Activated T-cell treated with anti-CD3 and anti-CD28 coated beads, Interleukin-2, amount 50 U/mL, for 1 hour (primary cell): ENCODE results near the gene ACAP2.

Experiments
- DNase-seq: peaks from one replicate; pipeline ENCODE4 v3.0.0-alpha.2; 2020

The ACAP2 gene

DNA sequence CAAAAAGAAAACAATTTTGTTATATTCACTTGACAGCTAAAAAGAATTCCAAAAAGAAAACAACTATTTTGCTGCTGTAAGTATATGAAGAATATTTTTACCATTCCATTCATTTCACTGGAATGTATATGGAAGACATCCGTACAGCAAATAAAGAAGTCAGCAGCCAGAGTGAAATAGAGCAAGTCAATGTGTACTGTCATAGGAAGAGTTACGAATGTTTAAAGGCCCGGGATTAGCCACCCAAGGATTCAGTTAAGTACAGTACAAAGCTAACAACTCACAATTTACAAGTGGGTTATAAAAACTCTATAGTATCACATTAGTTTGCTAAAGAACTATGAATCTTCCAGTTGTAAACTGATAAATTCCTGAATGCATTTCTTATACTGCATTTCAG, 157.4 kb downstream of the ACAP2 start:
- DNase-seq: no peak

DNA sequence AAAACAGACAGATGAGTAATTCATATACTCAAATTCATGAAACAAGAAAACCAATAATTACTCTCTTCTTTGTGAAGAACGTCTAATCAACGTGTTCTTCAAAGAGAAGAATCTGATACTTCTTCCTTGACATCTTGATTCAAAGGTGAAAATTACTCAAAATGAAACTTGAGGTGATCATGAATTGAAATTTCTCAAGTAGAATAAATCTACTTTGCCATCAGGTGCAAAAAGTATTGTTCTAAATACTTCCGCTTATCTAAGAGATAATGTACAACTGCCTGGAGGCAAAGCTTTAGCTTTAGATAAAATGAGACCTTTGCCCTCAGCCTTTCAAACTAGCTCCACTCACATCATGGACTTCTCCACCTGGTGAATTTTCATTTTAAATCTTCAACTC, 158.0 kb downstream of the ACAP2 start:
- no peak for DNase-seq

GRCh38 chr3:195282961-195283360, 159.9 kb downstream of the ACAP2 start:
- no peak for DNase-seq

GRCh38 chr3:195274259-195274966, 168.4 kb downstream of the ACAP2 start:
- DNase-seq: no peak

GRCh38 chr3:195271410-195272243, 171.2 kb downstream of the ACAP2 start:
- peak; percentile 90 for DNase-seq

GRCh38 chr3:195270817-195271409, 171.9 kb downstream of the ACAP2 start, which contains the start of gene XXYLT1:
TSS of gene XXYLT1 (minus strand) at chr3:195271159. CDS start at chr3:195271058, 101 bp downstream.
- peak; percentile 95 for DNase-seq

DNA sequence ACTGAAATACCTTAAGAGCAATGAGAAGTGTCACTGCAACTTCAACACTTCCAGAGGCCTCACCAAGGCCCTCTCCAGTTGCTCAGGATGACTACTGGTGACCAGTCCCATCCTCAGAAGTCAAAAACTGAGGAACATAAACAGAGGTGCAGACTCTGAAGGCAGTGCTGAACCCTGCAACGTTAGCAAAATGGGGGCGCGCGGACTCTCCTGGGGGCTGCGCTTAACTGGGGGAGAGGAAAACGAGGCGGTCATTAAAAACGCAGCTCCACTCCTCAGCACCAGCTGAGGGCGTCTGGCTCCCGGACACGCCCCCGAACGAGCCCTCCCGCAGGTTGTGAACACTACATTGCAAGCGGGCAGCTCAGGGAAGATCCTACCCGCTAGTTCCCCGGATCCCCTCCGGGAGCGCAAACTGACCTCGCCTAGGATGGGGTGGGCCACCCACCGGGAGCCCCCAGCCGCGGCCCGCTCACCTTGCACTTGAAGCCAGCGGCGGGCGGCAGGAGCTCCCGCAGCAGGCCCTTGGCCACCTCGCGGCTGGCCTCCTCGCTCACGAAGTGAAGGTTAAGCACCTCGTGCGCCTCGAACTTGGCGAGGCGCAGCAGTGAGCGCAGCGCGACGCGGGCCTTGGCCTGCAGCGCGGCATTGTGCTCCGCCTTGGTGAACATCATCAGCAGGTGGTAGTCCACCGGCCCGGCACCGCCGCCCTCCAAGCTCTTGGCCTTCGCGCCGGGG, 172.6 kb downstream of the ACAP2 start:
- DNase-seq: no peak

DNA sequence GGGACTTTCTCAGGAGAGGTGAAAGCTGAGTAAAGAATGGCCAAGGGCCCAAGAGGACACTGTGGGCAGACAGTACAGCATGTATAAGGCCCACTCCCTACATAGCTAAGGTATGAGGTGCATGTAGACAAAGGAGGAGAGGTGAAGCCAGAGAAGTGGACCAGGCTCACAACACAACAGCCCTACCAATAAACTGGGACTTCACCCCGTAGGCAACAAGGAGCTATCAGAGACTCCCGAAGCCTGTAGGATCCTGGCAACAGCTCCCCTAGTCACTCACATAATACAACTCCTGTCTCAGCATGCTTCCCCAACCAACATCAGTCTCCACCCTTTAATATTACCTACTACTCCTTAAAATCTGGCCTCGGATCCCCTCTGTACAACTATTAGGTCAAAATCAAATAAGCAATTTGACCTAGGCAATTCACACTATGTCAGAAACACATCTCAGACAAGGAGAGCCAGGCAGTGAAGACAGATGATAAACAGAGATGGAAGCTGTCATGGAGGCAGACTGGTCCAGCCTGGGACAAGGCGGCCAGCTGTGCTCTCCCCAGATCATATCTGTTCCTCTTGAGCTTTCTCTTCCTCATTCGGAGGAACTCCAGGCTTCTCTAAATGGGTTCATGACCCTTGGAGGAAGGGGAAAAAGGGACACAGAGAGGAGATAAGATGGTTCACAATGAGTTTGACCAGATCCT, 173.3 kb downstream of the ACAP2 start:
- DNase-seq: no peak

DNA sequence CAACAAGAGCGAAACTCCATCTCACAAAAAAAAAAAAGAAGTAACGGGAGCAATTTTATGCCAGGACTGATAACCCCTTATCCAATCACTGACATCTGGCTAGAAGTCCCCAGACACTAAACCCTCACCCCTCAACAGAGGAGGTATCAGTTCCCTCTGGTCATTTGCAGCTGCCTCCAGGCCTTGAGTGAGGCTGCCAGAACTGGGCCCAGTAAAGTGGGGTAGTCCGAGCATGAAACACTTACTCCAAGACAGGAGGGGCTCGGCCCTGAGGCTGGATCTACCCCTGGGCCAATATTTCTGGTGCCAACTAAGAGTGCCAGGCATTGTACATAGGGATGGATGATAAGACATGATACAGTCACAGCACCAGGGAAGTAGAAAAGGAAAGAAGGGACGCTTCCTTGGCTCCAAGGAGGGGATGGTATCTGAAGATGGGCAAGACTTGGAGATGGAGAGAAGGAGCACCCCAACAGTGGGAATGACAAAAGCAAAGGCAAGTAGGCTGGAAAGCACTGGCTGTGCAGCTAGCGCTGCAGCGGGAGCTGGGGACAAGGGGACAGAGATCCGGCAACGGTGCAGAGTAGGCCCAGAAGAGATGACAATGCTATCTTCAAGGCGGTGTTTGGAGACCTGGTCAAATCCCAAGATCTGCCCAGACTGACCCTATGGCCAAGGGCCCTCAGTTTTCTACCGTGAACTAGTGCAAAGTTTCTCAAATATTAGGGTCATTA, 174.1 kb downstream of the ACAP2 start:
- DNase-seq: no peak

DNA sequence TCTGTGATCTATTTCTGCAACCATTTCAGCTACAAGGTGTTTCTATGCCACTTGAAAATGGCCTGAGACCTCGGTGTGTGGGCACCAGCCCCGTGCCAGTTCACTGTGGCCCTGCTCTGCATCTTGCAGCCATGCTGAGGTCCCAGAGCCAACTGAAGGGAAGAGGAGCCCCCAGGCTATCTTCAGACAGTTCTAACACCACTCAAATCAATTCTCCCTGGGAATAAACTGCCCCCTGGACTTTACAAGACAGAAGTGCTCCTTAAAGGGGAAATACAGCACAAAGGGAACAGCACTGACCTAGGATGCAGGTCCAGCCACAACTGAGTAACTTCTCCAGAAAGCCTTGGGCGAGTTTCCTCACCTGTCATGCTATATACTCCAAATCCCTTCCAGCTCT, 175.7 kb downstream of the ACAP2 start:
- DNase-seq: no peak

DNA sequence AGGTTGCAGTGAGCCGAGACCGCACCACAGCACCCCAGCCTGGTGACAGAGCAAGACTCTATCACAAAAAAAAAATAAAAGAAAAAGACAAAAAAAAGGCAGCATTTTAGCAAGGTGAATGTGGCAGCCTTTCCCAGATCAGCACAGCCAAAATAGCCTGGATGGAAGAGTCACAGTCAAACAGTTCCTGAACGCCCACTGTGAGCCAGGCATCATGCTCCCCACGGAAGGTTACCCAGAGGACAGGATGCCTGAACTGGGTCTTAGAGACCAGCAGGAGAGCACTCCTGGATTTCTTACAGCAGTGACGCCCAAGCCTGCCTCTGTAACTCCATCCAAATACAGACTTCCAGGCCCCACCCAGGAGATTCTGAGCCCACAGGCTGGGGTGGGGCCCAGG, 176.4 kb downstream of the ACAP2 start:
- DNase-seq: no peak

DNA sequence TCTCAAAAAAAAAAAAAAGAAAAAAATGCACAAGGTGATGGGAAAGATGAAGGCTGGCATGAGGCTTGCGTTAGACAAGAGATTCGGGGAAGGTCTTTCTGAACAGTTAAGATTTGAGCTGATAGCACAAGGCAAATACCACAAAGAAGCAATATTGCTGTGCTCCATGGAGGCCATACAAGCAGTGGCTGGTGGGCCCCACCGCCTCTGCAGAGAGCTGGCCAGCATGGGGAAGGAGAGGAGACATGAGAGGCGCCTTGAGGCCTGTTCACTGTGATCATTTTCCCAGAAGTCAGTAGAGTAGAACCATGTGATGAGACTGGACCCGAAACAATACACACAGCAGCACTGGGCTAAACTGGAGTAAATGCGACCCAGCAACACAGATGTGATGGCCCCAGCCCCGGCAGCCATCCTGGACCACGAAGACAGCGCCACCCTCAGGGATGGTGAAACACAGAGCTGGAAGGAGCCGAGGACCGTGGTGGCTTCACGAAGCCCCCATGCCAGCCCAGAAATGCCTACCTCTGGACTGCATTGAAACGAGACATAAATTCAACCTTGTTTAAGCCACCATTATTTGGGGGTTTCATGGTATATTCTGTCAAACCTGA, 177.3 kb downstream of the ACAP2 start:
- DNase-seq: no peak

DNA sequence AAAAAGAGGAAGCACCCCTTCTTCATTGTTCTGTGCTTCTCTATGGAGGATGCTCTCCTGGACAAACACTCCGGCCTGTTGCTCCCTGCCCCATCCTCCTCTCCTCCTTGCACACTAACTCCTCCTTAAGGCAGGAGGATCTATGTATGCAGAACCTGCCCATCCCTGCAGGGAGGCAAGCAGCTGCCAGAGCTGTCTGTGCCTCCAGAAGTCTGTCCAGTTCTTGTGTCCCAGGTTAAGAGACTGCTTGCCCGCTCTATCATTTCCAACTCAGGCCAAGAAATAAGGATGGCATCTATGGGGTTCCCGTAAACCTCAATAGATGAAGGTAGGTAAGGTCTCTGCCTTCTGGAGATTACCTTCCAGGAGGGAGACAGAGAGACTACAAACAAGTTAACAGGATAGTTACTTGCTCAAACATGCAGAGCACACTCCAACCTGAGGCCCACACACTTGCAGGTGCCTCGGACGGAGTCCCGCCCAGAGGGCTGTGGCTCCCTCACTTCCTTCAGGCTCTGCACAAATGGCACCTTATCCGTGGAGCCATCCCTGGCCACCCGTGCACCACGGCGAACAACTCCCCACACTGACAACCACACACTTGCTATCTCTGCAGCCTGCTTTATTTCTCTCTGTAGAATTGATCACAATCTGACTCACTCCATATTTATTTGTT, 178.8 kb downstream of the ACAP2 start:
- DNase-seq: no peak

DNA sequence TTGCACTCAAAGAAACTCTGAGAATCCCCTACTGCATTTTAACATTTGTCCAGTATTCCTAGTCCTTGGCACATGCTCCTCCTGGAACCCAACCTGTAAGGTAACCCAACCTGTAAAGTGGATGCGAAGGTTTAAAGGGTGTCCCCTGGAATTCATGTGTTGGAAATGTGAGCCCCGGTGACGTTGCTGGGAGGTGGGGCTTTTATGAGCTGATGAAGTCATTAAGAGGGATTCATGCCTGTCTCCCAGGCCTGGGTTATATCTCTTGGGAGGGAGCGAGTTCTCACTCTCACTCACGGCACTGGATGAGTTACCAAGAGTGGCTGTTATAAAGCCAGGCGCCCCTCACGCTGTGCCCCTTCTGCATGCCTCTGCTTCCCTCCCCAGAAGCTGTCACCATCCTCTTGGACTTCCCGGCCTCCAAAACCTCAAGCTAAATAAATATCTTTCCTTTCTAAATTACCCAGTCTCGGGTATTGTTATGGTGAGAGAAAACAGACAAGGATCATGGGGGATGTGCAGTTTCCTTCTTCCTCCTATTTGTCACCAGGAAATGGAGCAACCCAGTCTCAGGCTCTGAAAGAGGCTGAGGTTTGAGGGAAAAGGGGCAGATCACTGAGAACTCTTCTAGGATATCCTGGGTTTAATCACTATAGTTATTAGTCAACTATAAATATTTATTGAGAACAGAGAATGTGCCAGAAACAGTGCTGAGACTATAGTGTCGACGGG, 179.5 kb downstream of the ACAP2 start:
- no peak for DNase-seq

GRCh38 chr3:195261925-195262324, 180.9 kb downstream of the ACAP2 start:
- no peak for DNase-seq

- no peak for DNase-seq
These were observed 182.4 kb downstream of the ACAP2 start for GRCh38 chr3:195260280-195260905.

DNA sequence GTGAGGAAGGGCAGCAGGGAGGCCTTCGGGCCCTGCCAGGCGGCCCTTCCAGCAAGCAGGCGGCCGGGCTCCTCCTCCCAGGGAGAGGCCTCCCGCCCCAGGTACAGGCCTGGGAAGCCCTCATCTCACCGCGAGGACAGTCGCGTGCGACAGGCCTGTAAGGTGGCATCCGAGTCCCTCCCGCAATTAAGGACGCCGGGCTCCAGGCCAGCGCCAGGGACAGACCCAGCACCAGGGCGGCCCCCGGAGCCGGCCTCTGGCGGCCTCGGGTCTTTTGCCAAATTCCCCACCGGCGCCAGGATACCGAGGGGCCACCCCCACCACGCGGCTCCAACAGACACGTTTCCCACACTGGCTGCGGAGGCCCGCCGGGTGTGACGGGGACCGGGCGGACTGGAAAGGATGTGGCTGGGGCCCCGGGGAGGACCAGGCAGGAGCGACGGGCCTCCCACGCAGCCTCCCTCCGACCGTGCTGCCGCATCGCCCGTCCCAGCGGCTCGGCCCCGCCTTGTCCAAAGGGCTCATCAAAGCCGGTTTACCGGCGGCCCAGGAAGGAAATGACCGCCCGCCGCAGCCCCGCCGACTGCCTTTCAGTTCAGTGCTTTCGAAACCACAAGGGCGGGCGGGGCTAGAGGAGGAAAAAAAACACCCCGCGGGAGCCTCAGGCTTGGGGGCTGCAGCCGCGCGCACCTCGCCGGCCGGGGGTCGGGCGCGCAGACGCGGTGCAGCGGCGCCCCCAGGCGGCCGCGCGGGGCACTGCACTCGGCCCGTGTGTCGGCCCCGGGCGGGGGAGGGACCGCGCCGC, 183.1 kb downstream of the ACAP2 start:
- peak; percentile 91 for DNase-seq

GRCh38 chr3:195259154-195259474, 183.7 kb downstream of the ACAP2 start:
- no peak for DNase-seq
